HEK293 (cell line): ENCODE measurements around the gene ITPR2.

Source experiments
- CTCF ChIA-PET: fragments of 350-600 bp; formaldehyde crosslinking; extraction: SDS; loops from one replicate; lab custom pipeline; 2021; ENCODE audit warnings: antibody characterized with exemption; lab: Yijun Ruan, JAX
- POLR2A ChIA-PET: fragments of 300-600 bp; formaldehyde crosslinking; extraction: SDS; loops from one replicate; lab custom pipeline; 2020; ENCODE audit warnings: antibody characterized with exemption, inconsistent platforms; lab: Yijun Ruan, JAX
- H3K27ac ChIP-seq: fragments of 200-500 bp; sonication (Bioruptor generic); 2 replicates; pipeline ENCODE4 v1.5.1; 2014; ENCODE audit warnings: low read depth, low read length, control low read depth, inconsistent platforms; ENCODE audit errors: extremely low read depth
- H3K36me3 ChIP-seq, 2 experiments: fragments of 200-500 bp in 1 of 2; sonication (Bioruptor generic) in 1 of 2; 1 replicate in 1 of 2; 2 replicates in 1 of 2; pipeline ENCODE4 v1.5.1; 2014 to 2017; ENCODE audit warnings: inconsistent platforms in 2 of 2, low read length in 2 of 2; ENCODE audit not compliant: control insufficient read depth in 2 of 2, insufficient read depth in 1 of 2
- H3K4me1 ChIP-seq: fragments of 200-500 bp; sonication (Bioruptor generic); 2 replicates; pipeline ENCODE4 v1.5.1; 2014; ENCODE audit warnings: mild to moderate bottlenecking, low read length, inconsistent platforms; ENCODE audit not compliant: control insufficient read depth, insufficient read depth
- H3K4me3 ChIP-seq: 2 replicates; pipeline ENCODE4 v1.5.1; 2011; ENCODE audit warnings: low read depth, mild to moderate bottlenecking, control low read depth, low read length, moderate library complexity
- H3K9me3 ChIP-seq: fragments of 200-500 bp; sonication (Bioruptor generic); 2 replicates; pipeline ENCODE4 v1.5.1; 2014; ENCODE audit warnings: low read depth, low read length, inconsistent platforms; ENCODE audit not compliant: control insufficient read depth, insufficient read depth
- BCL11A ChIP-seq: fragments of 450-650 bp; formaldehyde crosslinking; IDR thresholded peaks from 2 replicates; pipeline ENCODE4 v1.5.1; 2016; ENCODE audit warnings: low read depth, missing biosample characterization, missing genetic modification characterization
- BCL11B ChIP-seq: fragments of 450-650 bp; formaldehyde crosslinking; IDR thresholded peaks from 2 replicates; pipeline ENCODE4 v1.5.1; 2016; ENCODE audit warnings: low read depth, missing biosample characterization, missing genetic modification characterization
- BCL6B ChIP-seq: fragments of 450-650 bp; formaldehyde crosslinking; IDR thresholded peaks from 2 replicates; pipeline ENCODE4 v1.5.1; 2017; ENCODE audit warnings: missing biosample characterization, missing genetic modification characterization
- FEZF1 ChIP-seq: fragments of 450-650 bp; formaldehyde crosslinking; IDR thresholded peaks from 2 replicates; pipeline ENCODE4 v1.5.1; 2016; ENCODE audit warnings: missing biosample characterization, missing genetic modification characterization
- GLI2 ChIP-seq: fragments of 450-650 bp; formaldehyde crosslinking; IDR thresholded peaks from 2 replicates; pipeline ENCODE4; 2017; ENCODE audit warnings: missing biosample characterization, missing genetic modification characterization, low read depth, borderline replicate concordance
- HOXA7 ChIP-seq: sonication (generic); formaldehyde crosslinking; IDR thresholded peaks from 2 replicates; pipeline ENCODE4 v1.8.1; 2022; ENCODE audit warnings: missing genetic modification reagents, borderline replicate concordance
- MEIS1 ChIP-seq: sonication (generic); formaldehyde crosslinking; IDR thresholded peaks from 2 replicates; pipeline ENCODE4 v1.8.1; 2022; ENCODE audit warnings: missing genetic modification reagents, mild to moderate bottlenecking, borderline replicate concordance
- PBX3 ChIP-seq: sonication (generic); formaldehyde crosslinking; IDR thresholded peaks from 2 replicates; pipeline ENCODE4 v1.8.1; 2022; ENCODE audit warnings: mild to moderate bottlenecking, moderate library complexity, missing genetic modification reagents
- PRDM10 ChIP-seq: fragments of 450-650 bp; formaldehyde crosslinking; IDR thresholded peaks from 2 replicates; pipeline ENCODE4 v1.5.1; 2016; ENCODE audit warnings: missing biosample characterization, missing genetic modification characterization
- RBAK ChIP-seq: fragments of 450-650 bp; formaldehyde crosslinking; IDR thresholded peaks from 2 replicates; pipeline ENCODE4 v1.5.1; 2016; ENCODE audit warnings: missing biosample characterization, missing genetic modification characterization
- SP2 ChIP-seq: fragments of 450-650 bp; formaldehyde crosslinking; IDR thresholded peaks from 2 replicates; pipeline ENCODE4 v1.5.1; 2016; ENCODE audit warnings: missing biosample characterization, missing genetic modification characterization
- SP7 ChIP-seq: fragments of 450-650 bp; formaldehyde crosslinking; IDR thresholded peaks from 2 replicates; pipeline ENCODE4 v1.5.1; 2016; ENCODE audit warnings: missing biosample characterization, missing genetic modification characterization
- ZBTB8A ChIP-seq: fragments of 450-650 bp; formaldehyde crosslinking; IDR thresholded peaks from 2 replicates; pipeline ENCODE4 v1.5.1; 2016; ENCODE audit warnings: missing biosample characterization, missing genetic modification characterization
- ZFP37 ChIP-seq: fragments of 450-650 bp; formaldehyde crosslinking; IDR thresholded peaks from 2 replicates; pipeline ENCODE4 v1.5.1; 2016; ENCODE audit warnings: missing biosample characterization, missing genetic modification characterization
- ZNF10 ChIP-seq: fragments of 450-650 bp; formaldehyde crosslinking; IDR thresholded peaks from 2 replicates; pipeline ENCODE4 v1.5.1; 2017; ENCODE audit warnings: missing biosample characterization, missing genetic modification characterization
- ZNF2 ChIP-seq: fragments of 450-650 bp; formaldehyde crosslinking; IDR thresholded peaks from 2 replicates; pipeline ENCODE4 v1.5.1; 2016; ENCODE audit warnings: missing biosample characterization, missing genetic modification characterization
- ZNF202 ChIP-seq: fragments of 450-650 bp; formaldehyde crosslinking; IDR thresholded peaks from 2 replicates; pipeline ENCODE4 v1.5.1; 2016; ENCODE audit warnings: missing biosample characterization, missing genetic modification characterization, borderline replicate concordance
- ZNF214 ChIP-seq: fragments of 450-650 bp; formaldehyde crosslinking; IDR thresholded peaks from 2 replicates; pipeline ENCODE4 v1.5.1; 2017; ENCODE audit warnings: missing biosample characterization, mild to moderate bottlenecking, missing genetic modification characterization, borderline replicate concordance
- ZNF350 ChIP-seq: fragments of 450-650 bp; formaldehyde crosslinking; IDR thresholded peaks from 2 replicates; pipeline ENCODE4 v1.5.0; 2017; ENCODE audit warnings: missing biosample characterization, mild to moderate bottlenecking, missing genetic modification characterization
- ZNF362 ChIP-seq: fragments of 450-650 bp; formaldehyde crosslinking; IDR thresholded peaks from 2 replicates; pipeline ENCODE4 v1.5.1; 2016; ENCODE audit warnings: missing biosample characterization, missing genetic modification characterization
- ZNF394 ChIP-seq: fragments of 450-650 bp; formaldehyde crosslinking; IDR thresholded peaks from 2 replicates; pipeline ENCODE4 v1.5.1; 2016; ENCODE audit warnings: missing biosample characterization, missing genetic modification characterization, mild to moderate bottlenecking, moderate library complexity, borderline replicate concordance
- ZNF558 ChIP-seq: fragments of 450-650 bp; formaldehyde crosslinking; IDR thresholded peaks from 2 replicates; pipeline ENCODE4 v1.5.1; 2016; ENCODE audit warnings: missing biosample characterization, missing genetic modification characterization
- ZNF561 ChIP-seq: fragments of 450-650 bp; IDR thresholded peaks from 2 replicates; pipeline ENCODE4 v1.5.1; 2018; ENCODE audit warnings: missing biosample characterization, missing genetic modification characterization, borderline replicate concordance
- ZNF585B ChIP-seq: fragments of 450-650 bp; formaldehyde crosslinking; IDR thresholded peaks from 2 replicates; pipeline ENCODE4 v1.5.1; 2016; ENCODE audit warnings: missing biosample characterization, missing genetic modification characterization
- ZNF600 ChIP-seq: fragments of 450-650 bp; formaldehyde crosslinking; IDR thresholded peaks from 2 replicates; pipeline ENCODE4 v1.5.1; 2016; ENCODE audit warnings: missing biosample characterization, missing genetic modification characterization
- ZNF664 ChIP-seq: fragments of 450-650 bp; formaldehyde crosslinking; IDR thresholded peaks from 2 replicates; pipeline ENCODE4 v1.5.1; 2016; ENCODE audit warnings: missing biosample characterization, missing genetic modification characterization
- ZNF830 ChIP-seq: fragments of 450-650 bp; IDR thresholded peaks from 2 replicates; pipeline ENCODE4 v1.5.0; 2018; ENCODE audit warnings: missing biosample characterization, missing genetic modification characterization, low read depth, mild to moderate bottlenecking, moderate library complexity
- ZNF843 ChIP-seq: fragments of 450-650 bp; formaldehyde crosslinking; IDR thresholded peaks from 2 replicates; pipeline ENCODE4 v1.5.1; 2016; ENCODE audit warnings: missing biosample characterization, missing genetic modification characterization
- ZSCAN16 ChIP-seq: fragments of 450-650 bp; formaldehyde crosslinking; IDR thresholded peaks from 2 replicates; pipeline ENCODE4 v1.5.1; 2016; ENCODE audit warnings: missing biosample characterization, missing genetic modification characterization

ITPR2 gene

DNA sequence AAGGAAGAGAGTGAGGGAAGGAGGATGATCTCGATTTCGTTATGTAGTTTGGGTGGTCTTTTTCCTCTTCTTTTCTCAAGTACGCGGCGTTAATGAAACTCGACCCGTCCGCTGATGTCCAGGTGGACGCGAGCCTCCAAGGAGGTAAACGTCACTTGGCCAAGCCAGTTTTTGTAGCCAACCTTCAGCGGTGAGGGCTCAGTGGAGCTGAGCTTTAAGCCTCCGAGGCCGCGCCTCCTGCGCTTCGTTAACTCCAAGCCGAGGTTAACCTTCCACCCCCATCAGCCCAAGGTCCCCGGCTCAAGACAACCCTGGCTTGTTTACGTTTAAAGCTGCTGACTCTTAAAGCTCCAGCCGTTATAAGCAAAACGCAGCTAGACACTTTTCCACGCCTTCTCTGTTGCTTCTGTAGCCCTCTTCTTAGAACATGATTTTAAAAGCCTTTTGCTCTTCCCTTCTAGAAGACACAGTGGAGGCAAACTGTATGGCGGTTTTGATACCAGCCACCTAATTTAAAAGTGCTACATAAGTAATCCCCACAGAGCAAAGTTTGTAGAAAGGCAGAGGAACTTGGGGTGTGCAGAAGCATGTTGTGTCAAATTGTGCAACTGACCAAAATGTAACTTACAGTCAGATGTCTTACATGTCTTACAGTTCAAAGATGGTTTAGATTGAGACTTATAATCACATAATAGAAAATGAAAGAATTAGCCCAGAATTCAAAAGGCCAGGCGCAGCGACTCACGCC, 923 bp upstream of the ITPR2 start (continued):
- TF ChIP-seq ZNF362 (tag by site-specific recombination) (peak; percentile 61; the same call in 1 of the 2 replicates), PRDM10 (tag by site-specific recombination) (peak; percentile 3; the same call in 1 of the 2 replicates), ZNF843 (tag by site-specific recombination) (no peak), RBAK (tag by site-specific recombination) (no peak), ZNF10 (tag by site-specific recombination) (no peak), ZNF664 (no peak), ZNF2 (tag by site-specific recombination) (0 out of 2 replicates have a peak, but pooled peaks have one; percentile 60), ZNF561 (no peak), FEZF1 (tag by site-specific recombination) (no peak), ZNF600 (tag by site-specific recombination) (no peak), BCL11A (tag by site-specific recombination) (no peak), ZNF830 (no peak), ZNF585B (no peak), GLI2 (tag by site-specific recombination) (no peak), ZNF350 (tag by site-specific recombination) (no peak), SP2 (tag by site-specific recombination) (no peak), HOXA7 (CRISPR knock-in tag) (no peak)

DNA sequence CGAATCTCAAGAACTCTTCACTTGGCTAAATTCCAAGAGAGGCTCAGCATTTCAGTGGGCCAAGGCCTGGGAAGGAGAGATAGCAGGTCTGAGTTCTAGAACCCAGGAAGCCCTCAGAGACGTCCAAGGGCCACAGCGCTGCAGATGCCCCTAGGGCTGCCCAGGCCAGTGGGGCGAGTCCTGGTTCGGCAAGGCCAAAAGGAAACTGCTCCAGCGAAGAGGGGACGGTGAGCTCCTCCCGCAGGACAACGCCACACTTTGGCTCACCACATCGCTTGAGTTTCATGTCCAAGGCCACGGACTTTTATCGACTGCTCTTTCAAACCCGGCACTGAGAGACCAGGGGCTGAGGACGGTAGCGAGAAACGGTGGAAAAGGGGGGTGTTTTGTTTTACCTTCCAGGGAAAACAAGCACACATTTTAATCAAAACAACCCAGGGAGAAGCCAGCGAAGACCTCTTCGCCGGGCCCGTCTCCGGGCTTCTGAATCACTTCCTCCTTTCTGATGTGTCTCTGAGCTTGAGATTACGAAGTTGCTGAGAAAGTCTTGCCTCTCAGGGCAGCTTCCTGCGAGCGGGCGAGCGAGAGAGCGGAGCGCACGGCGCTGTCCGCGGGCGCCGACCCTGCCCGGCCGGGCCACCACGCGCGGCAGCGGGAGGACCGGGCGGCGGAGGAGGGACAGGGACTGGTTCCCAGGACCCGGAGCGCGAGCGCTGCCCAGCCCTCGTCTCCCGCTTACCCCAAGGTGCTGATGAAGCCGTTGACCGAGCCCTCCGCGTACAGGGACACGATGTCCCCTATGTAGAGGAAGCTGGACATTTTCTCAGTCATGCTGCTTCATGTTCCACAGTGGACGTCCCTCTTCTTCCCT, 808 bp downstream of the ITPR2 start:
- Histone ChIP-seq H3K27ac (peak overlapping the region; percentile 70), H3K4me1 (peaks cover 11% of the 10 kb centered on the region), H3K4me3 (peak overlapping the region; percentile 78), H3K9me3 (no peaks in the 10 kb centered on the region), H3K36me3 (no peaks in the 10 kb centered on the region)
- ChIA-PET POLR2A (interaction anchor here (0.6 to 2.6 kb wide), 7 partner anchors 10 to 181 kb away, joined by 3 to 16 read pairs (median 3); no protein-coding TSS in a partner anchor), CTCF (interaction anchor here (0.6 to 2.6 kb wide), 12 partner anchors 11 to 1615 kb away, joined by 3 to 14 read pairs (median 4); no protein-coding TSS in a partner anchor)
- no peak for TF ChIP-seq PBX3 (CRISPR knock-in tag)
- peak; percentile 31; the same call in 1 of the 2 replicates for TF ChIP-seq ZNF394 (tag by site-specific recombination)
- TF ChIP-seq ZSCAN16 (tag by site-specific recombination): no peak
- no peak for TF ChIP-seq BCL6B (tag by site-specific recombination)
- TF ChIP-seq ZNF558 (tag by site-specific recombination): no peak
- TF ChIP-seq MEIS1 (CRISPR knock-in tag): no peak
- TF ChIP-seq SP7 (tag by site-specific recombination): peak; percentile 39; the same call in 1 of the 2 replicates
- TF ChIP-seq ZBTB8A (tag by site-specific recombination): no peak; the same call in 1 of the 2 replicates
- no peak for TF ChIP-seq ZNF214 (tag by site-specific recombination)
- TF ChIP-seq HOXA7 (CRISPR knock-in tag): no peak
- TF ChIP-seq ZFP37 (tag by site-specific recombination): peak; percentile 80
- TF ChIP-seq BCL11B (tag by site-specific recombination): no peak
- TF ChIP-seq ZNF561: no peak
- no peak for TF ChIP-seq ZNF202 (tag by site-specific recombination)
